GM18502 (cell line): ENCODE results near the gene IER5L.
A peak's percentile ranks its signal among the peaks of the same experiment; 100 is the strongest.

Source experiments
- ATAC-seq: cut with Tn5 transposase; IDR thresholded peaks from one replicate; pipeline ENCODE4 v1.9.1; 2021; ENCODE audit warnings: mild to moderate bottlenecking; ENCODE audit not compliant: unreplicated experiment, poor library complexity

IER5L gene

GRCh38 chr9:129182625-129183494 lies 4.8 kb upstream of the IER5L start:
- no peak for ATAC-seq

DNA sequence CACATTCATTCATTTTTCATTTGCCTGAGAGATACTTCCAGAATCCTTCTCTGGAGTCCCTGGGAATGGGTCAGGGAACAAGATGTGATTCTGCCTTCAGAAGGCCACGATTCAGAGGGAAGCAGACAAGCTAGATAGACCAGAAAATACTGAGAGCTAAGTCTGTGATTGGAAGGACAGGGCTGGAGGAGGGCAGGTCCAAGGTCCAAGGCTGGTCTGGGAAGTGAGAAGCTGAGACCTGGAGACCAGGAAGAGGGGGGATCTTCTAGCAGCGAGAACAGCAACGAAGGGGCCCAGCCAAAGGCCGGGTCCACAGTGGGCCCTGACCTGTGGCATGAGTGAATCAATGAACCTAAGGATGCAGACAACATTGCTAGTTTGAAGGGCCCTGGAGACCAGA lies 4.1 kb upstream of the IER5L start:
- ATAC-seq = no peak

- ATAC-seq = no peak
Measured at GRCh38 chr9:129181246-129181645, 3.2 kb upstream of the IER5L start.

DNA sequence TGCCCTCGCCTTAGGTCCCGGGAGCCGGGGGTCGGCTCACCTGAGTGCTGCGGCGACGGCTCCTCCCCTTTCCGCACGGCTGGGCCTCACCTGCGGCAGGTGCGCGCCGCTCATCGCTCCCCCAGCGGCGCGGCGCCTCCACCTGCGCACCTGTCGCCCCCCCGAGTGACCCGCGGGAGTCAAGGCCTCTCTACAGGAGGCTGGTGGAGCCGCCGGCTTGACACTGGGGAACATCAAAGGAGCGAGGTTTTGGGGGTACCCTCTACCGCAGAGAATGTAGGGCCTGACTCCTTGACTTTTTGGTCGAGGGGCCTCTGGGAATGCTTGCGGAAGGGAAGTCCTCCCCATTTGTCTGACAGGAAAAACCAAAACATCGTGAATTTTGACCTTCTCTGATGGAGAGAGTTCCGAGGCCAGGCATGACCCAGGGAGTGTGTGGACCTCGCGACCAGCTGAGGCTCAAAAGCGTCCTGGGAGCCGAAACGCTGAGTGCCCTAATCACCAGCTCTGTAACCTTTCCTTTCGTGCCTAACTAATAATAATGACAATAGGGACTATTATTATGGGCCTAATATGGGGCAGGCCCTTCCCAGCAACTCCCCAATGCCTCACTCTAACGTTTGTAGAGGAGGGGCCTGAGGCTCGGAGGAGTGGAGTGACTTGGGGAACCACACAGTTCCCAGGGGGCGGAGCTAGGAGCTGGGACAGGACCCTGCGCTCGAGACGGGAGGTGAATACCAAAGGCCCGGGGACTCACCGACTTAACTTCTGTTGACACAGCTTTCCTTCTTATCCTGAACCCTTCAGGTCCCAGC lies 714 bp upstream of the IER5L start:
- ATAC-seq = no peak

- peak; percentile 23 for ATAC-seq
Measured at GRCh38 chr9:129177443-129177790, 644 bp downstream of the IER5L start.

GRCh38 chr9:129176701-129177442 lies 1.2 kb downstream of the IER5L start:
- ATAC-seq = peak; percentile 0

- no peak for ATAC-seq
Measured at GRCh38 chr9:129175825-129176633, 2.0 kb downstream of the IER5L start.

DNA sequence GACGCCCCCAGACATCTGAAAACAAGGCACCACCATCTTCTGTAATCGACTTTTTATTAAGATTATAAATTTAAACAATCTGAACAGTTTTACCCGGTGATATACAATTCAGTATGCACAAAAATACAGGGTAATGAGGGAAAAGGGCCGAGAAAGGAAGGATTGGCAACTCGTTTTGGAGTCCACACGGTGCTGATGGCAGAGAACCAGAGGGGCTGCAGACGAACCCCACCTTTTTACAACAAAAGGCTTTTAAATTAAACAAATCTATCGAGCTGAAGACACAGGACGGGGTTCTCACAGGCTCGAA lies 2.6 kb downstream of the IER5L start:
- ATAC-seq = no peak

GRCh38 chr9:129174724-129175514 lies 3.1 kb downstream of the IER5L start:
- ATAC-seq = no peak

- no peak for ATAC-seq
Measured at GRCh38 chr9:129174102-129174723, 3.8 kb downstream of the IER5L start.

DNA sequence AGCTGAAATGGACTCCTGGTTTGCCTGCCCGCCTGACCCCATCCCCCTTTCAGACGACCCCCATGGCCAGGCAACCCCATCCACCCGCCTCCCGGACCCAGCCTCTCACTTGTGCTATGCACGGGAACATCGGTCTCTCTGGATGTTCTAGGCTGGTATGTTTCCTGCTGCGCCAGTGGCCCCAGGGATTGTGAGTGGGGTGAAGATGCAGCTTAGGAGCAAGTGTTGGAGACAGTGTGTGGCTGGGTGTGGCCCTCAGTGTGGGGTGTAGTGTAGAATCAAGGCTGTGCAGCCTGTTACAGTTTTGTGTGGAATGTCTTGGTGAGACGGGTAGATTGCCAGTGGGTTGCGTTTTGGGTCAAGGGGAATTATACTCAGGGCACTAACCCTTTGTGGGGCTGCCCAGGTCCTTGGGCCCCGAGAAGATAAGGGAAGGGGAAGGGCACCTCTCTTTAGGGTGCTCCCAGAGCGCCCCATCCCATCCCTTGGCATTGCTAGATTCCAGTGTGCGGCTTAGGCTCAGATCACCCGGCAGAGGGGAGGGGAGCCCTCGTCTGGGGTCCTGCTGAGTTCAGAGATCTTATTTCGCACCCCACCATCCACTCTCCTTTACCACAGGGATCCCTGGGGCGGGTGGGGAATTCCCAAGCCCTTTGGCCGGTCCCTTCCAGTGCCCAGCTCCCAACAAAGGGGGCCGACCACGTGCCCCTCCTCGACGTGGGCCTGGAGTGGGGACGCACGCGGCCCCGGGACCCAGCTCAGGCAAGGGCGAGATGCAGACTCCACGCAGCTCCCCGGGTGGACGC lies 4.6 kb downstream of the IER5L start:
- ATAC-seq = no peak

DNA sequence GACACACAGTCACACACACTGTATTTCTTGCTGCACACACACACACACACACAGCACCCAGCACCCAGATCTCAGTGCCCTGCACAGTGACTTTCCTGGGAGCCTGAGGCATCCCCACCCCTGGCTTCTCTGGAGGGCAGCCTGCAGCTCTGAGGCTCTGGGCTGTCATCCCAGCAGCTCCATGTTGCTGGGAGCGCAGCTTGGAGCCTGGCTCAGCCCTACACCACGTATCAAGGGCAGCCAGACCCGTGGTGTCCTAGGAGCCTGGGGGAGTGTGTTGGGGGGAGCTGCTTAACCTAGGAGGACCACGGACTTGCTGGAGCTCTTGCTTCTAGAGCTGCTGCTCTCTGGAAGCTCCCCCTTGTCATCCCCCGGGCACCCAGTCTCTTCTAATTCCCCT lies 5.2 kb downstream of the IER5L start:
- no peak for ATAC-seq

DNA sequence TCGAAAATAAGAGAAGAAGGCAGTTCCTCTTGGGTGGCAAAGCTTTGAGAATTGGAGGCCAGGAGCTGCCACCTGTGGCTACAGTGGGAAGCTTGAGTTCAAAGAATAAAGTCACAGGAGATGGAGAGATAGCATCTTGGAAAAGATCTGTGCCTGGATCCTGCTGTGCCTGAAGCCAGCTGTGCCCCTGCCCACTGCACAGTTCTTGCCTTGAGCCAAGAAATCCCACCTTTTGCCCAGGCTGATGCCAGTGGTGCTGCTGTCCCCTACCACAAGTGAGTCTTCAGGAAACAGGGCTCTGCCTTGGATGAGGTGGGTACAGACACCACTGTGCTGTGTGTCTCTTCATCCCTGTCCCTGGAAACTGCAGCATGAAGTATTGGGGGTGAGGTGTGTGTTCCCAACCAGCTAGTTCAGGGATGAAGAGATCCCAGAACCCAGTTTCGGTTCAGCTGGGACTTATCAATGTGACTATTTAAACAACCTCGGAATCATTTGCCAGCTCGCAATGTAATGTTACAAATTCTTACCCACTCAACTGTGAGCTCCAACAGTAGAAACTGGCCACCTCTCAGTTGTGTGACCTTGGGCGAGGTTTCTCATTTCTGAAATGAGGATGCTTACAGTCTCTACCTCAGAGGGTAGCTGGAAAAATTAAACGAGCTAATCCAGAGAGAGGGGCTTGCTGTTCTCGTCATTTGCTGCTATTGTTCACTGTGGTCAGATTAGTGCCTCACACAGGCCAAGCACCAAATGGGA lies 5.9 kb downstream of the IER5L start:
- ATAC-seq = no peak

DNA sequence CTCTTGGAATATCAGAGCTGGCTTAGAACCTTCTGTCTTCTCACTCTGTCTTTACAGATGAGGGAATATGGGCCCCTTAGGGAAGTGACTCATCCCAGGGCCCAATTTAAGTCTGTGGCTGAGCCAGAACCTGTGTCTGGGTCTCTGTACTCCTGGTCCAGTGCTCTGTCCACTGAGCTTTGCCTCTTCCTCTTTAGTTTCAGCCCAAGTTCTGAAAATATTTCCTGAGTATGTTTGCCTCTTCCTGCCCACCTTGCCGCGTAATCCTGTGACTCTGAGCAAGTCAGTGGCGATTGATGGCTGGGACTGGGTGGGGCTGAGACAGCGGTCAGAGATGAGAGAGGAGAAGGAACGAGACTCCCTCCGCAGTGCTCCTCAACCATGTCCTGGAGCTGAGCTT lies 7.8 kb downstream of the IER5L start:
- ATAC-seq = no peak

DNA sequence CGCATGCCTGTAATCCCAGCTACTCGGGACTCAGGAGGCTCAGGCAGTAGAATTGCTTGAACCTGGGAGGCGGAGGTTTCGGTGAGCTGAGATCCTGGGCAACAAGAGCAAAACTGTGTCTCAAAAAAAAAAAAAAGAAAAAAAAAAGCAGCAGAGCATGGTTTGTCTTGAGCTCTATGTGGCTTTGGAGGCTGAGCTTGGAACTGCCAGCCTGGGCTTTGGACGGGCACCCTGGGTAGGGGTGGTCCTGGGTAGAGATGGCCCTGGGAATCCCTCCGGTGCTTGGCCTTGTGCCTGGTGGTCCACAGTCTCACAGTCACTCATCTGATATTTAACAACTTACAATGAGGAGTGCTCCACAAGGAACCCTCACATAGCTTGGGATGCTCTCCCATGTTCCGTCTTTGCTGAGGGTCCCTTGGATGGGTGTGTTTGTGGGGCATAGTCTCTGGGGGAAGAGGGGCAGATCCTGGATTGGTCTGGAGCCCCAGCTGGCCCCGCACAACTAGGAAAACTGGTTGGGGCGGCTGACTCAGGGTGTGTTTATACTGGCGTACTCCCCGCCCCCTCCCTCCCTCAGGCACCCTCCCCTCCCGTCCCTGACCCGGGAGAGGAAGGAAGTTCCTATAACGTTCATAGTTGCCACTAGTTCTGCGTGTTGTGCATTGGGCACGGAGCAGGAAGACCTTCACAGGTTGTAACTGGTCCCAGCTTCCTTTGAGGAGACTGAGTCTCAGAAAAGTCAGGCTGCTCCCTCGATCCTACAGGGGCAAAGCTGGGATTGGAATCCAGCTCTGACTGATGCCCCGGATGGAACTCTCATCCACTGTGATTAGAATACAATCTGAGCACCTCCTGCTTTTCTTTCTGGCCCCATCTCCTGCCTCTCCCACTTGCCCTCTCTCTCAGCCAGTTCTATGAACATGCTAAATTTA lies 11.2 kb downstream of the IER5L start:
- ATAC-seq = no peak

DNA sequence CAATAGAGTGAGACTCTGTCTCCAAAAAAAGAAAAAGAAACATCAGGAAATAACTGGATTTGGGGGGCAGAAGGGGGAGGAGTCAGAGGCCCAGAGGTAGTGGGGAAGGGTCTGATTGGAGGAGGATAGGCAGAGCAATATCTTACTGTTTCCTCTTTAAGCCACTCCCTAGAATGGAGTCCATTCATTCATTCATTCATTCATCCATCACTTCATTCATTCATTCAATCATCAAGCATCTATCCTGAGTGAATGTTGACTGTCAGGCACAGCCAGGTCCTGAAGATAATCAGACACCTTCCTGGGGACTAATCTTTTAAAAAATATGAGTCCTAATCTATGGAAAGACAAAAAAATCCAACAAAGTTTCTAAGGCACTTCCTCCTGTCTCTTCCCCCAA lies 12.9 kb downstream of the IER5L start:
- ATAC-seq = no peak
